Stimulated activated CD4-positive, alpha-beta T cell treated with anti-CD3 and anti-CD28 coated beads, Interleukin-2, amount 100 ng/mL, for 48 hours (primary cell): ENCODE measurements around the gene LCN1.
"Not testable (repeated sequence)": the region's sequence is repeated elsewhere in the genome, so short reads cannot be mapped to it uniquely, and the experiment has no call there.

Experiments used
- DNase-seq, 2 donors: peaks; one replicate each; pipeline ENCODE4 v3.0.0-alpha.2; 2020

Gene LCN1

DNA sequence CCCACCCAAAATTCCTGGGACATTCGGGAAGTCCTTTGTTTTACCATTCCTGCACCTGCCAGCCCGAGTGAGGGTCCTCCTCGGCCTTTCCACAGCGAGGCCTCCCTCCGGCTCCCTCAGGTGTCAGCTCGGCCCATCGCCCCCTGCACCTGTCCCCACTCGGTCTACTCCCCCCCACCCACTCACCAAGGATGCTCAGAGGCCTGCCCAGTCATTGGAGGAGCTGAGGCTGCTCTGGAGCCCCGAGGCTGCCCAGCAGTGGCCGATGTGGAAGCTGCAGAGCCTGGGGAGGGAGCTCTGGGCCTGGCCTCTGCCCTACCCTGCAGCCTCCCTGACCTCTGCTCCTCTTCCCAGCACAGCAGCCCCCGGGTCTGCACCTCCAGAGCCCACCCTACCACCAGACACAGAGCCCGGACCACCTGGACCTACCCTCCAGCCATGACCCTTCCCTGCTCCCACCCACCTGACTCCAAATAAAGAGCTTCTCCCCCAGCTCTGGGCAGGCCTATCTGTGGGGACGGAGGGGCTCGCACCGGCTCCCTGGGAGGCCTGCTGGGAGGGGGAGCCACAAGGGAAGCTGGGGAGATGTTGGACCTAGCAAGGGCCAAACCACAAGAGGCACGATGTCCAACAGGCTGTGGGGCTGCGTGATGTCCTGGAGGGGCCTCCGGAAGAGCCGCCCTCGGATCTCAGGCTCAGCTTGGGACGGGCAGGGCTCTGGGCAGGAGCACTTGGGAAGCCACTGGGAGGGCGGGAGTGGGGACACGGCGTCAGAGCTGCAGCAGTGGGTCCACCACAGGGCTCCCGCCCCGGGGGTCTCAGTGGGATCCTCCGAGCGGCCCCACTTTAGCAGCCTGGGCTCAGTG lies 28.5 kb downstream of the LCN1 start:
- not testable (repeated sequence) for DNase-seq

DNA sequence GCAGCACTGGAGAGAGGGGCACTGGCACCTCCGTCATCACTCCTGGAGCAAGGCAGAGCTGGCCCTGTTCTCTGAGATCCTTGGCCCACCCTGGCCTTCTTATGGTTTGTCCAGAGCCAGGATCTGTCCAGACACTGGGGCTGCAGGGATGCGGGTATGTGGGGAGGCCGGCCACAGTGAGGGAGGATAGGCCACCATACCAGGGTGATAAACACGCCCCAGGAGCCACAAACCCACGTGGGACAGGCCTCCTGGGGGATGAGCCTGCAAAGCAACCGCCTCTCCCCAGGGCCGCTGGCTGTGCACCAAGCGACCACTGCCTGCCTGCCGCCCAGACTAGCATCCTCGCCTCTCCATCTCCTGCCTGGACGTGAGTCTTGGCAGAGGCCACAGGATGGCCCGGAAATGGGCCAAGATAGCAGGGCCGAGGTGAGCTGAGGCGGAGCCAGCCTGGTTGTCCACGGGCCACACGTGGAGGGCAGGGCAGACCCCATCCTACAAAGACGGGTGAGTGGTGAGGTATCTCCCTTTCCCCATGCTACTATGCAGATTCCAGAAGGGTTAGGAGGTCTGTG lies 29.2 kb downstream of the LCN1 start:
- DNase-seq, result no peak

DNA sequence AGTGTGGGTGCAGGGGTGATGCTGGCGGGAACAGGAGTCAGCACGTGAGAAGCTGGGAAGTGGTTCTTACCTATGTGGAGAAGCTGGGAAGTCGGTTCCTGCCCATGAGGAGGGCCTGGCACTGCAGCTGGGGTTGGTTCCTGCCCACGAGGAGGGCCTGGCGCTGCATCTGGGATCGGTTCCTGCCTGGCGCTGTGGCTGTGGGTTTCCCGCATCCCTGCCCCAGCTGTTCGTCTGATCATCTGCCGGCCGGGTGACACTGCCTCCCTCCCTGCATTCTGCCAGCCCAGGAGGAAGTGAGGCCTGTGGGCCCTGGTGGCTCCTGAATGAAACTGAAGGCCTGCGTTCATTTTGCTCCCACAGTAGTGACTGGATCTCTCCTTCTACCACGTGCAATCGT lies 29.8 kb downstream of the LCN1 start:
- DNase-seq, result no peak

DNA sequence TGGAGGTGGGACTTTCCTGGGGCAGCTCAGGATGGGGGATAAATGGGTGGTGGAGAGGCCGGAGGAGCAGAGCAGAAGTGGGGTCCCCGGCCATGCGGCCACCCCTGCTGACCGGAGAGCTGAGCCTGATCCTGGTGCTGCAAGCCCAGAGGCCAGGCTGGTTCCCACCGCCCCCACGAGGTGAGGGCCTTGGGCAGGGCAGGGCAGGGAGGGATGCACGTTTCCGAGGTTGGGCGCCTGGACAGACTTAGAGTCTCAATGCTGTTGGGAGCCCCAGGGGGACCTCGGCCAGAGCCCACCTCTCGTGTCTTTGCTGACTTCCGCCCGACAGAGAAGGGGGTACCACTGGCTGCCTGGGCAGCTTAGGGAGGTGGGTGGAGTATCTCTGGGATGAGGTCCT lies 30.2 kb downstream of the LCN1 start:
- DNase-seq, result no peak

DNA sequence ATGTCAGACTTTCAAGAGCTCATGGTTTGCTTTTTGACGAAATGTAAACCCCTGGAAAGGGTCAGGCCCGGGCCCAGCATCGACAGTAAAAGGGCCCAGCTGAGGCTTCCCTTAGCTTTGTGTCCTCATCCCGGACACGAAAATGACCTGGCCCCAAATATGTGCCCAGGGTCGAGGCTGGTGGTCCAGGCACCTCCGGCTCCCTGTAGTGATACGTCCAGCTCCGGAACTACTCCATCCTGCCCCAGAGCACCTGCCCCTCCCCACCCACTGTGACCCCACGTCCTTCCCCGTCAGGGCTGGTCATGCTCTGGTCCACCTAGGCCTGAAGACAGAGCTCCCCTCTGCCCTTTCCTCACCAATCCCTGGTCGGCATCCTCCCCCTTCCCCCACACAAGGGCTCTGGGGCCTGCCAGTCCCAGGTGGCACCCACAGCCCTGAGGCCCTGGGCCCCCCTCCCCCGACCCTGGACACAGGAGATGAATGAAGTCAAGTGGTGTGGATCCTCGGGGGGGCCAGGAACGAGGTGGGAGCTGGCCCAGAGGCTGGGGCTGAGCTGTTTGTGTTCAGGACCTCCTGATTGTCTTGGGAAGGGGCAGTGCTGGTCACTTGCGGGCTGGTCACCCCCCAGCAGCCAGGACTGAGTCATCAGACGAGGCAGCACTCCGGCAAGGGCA lies 30.9 kb downstream of the LCN1 start:
- DNase-seq, result no peak

DNA sequence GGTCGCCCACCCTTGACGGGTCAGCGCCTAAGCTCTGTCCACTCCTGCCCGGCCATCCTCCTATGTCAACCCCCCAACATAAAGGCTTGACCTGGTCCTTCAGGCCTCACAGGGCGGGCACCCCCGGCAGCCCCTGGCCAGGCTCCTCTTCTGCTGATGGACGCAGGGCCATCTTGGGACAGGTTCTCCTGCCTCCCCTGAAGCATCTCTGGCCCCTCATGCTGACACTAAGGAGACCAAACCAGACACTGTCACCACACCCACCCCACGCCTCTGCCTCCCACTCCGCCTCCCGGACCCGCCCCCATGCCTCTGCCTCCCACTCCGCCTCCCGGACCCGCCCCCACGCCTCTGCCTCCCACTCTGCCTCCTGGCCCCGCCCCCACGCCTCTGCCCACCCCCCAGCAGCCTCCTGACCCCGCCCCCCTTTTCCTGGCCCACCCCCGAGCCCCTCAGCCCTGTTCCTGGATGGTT lies 31.5 kb downstream of the LCN1 start:
- DNase-seq, result no peak

GRCh38 chr9:135554718-135555117 lies 33.5 kb downstream of the LCN1 start:
- no peak for DNase-seq

DNA sequence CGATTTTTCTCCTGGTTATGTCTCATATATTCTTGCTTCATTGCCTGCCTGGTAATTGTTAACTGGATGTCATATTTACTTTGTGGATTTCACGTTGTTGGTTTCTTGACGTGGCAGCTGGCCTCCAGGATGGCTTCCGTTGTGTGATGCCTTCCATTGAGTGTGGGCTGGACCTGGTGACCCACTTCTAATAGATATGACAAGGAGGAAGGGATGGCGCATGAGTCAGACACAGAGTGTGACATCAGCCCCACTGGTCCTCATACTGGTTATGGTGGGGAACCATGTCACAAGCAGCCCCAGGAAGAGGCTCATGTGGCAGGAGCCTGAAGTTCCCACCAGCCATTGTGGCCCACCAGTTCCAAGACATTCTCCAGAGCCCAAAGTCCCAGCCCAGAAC lies 34.0 kb downstream of the LCN1 start:
- DNase-seq, result no peak

- DNase-seq, result no peak
Measured at GRCh38 chr9:135555910-135556309, 34.7 kb downstream of the LCN1 start.

GRCh38 chr9:135559606-135560005 lies 38.4 kb downstream of the LCN1 start:
- DNase-seq, result no peak

- no peak for DNase-seq
Measured at GRCh38 chr9:135561391-135562234, 40.4 kb downstream of the LCN1 start, which contains the start of gene PAEP. TSS of gene PAEP (plus strand) at chr9:135561756.

DNA sequence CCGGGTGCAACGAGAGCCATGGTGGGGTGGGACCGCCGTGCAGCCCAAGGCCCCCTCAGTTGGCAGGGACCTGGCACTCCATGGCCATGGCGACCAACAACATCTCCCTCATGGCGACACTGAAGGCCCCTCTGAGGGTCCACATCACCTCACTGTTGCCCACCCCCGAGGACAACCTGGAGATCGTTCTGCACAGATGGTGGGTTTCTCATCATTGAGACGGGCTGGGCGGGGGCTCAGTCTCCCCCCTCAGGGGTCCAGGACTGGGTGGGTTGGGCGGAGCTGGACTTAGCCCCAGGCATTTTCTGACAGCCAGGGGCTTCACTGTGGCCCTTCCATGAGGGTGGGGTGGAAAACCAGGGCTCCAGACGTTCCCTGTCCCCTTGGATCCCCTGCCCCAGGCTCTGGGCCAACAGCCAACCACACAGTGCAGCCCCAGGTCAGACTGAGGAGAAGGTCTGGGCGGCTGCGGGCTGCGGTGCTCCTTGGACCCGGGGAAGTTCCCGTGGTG lies 41.0 kb downstream of the LCN1 start:
- DNase-seq, result no peak

- no peak for DNase-seq
Measured at GRCh38 chr9:135563039-135563476, 41.8 kb downstream of the LCN1 start.

DNA sequence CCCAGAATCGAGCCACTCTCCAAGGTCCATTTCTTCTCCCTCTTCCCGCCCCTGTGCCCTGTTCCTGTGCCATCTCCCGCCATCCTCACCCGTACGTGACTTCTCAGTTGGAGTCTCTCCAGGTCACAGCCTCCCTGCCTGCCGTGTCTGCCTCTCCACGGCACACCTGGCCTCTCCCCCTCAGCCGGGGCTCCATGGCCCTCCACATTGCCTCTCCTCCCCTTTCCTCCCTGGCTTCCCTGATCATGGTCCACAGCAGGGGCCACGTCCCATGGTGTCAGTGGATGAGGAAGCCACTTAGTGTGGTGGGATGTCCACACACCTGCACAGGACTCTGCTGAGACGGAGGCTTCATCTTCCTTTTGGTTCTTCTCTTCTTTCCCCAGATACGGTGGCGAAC lies 42.6 kb downstream of the LCN1 start:
- no peak for DNase-seq

DNA sequence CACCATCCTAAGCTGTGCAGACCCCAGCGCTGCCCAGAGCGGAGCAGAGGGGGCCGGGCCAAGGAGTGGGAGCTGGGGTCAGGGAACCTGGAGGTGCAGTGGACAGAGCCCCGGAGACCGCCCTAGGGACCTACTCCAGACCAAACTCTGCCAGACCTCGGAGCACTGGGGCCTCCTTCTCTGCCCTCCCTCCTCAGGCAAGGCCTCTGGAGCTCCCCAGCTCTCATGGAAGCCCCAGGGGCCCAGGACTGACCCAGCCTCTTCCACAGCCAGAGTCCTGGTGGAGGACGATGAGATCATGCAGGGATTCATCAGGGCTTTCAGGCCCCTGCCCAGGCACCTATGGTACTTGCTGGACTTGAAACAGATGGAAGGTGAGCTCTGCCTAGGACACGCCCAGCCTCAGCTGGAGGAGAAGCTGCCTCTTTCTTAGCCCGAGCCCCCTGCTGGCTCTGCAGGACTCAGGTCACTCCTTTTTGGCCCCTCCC lies 43.9 kb downstream of the LCN1 start:
- DNase-seq, result no peak

DNA sequence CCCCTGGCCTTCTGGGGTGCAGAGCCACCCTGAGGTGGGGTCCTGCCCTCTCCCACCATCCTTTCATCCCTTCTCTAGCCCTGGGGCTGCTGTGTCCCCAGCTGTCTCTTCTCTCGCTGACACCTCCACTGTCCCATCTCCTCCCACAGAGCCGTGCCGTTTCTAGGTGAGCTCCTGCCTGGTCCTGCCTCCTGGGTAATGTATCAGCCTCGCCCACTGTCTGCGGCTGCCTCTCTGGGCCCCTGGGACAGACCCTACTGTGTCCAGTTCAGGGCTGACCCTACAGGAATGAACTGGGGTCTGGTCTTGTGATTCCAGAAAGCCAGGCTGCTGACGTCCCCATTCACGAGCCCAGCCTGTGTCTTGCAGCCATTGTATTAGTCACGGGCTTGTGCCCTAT lies 44.4 kb downstream of the LCN1 start:
- DNase-seq, result no peak

GRCh38 chr9:135566552-135566951 lies 45.3 kb downstream of the LCN1 start:
- DNase-seq, result no peak

DNA sequence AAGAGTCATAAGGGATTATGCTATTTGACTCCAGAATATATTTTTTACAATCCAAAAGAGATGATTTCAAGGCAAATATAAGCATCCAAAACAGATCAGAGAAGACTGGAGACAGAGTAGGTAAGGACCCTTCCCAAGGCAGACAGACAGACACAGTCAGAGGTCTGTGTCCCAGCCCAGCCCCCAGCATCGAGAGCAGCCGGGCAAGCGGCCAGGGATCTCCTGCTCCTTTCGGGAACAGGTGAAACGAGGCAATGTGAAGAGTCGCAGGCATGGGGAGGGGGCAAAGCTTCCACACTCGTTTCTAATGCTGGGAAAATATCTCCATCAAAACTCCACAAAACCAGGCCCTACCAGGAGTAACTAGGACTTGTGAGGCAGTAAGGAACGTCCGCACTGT lies 46.1 kb downstream of the LCN1 start:
- no peak for DNase-seq

- no peak for DNase-seq
Measured at GRCh38 chr9:135568026-135568425, 46.8 kb downstream of the LCN1 start.

DNA sequence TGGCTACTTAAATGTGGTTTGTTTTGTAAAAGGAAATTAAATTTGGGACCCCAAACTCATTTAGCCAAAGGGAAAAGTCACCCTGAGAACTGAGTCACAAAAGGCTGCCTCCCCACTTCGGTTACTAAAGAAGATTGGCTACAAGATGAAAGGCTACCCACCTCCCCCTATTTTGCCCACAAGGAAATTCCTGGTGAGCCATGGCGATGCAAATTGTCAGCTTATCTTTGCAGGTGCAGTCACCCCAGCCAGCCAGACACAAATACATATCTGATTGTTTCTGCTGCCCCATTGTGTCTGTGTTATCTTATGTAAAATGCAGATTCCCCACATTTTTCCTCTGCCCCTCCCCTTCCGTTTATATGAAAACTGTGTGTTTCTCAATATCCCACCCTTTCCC lies 49.2 kb downstream of the LCN1 start:
- no peak for DNase-seq

DNA sequence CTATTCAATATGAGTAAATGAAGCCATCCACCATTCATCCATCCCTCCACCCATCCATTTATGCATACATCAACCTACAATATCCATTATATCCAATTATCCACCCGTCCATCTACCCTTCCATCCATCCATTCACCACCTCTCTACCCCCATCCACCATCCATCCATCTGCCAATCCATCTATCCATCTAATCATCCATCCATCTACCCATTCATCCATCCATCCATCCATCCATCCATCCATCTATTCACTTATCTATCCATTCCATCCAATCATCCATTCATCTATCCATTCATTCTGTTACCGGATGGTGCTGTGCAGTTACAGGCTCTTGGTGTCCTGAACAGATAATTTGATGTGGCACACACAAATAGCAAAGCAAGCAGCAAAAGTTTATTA lies 51.0 kb downstream of the LCN1 start:
- no peak for DNase-seq

- DNase-seq, result no peak
Measured at GRCh38 chr9:135573124-135573523, 51.9 kb downstream of the LCN1 start.

DNA sequence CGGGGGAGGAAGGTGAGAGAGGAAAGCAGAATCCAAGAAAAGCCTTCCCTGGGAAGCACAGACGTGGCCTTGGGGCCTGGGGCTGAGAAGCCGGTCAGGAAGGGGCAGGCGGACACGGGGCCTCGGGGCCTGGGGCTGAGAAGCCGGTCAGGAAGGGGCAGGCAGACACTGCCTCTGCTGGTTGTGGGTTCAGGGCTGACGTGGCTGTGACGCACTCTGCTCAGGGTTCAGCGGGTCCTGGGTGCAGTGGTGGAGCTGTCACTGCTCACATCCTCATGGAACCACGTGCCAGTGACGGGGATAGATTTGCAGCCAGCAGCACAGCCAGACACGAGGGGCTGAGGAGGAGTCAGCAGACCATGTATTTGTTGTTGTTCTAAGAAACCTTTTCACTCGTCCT lies 53.1 kb downstream of the LCN1 start:
- no peak for DNase-seq
